ENCODE results near the gene MAPK1.
"Not testable (repeated sequence)": the region's sequence is repeated elsewhere in the genome, so short reads cannot be mapped to it uniquely, and the experiment has no call there.

The MAPK1 gene

DNA sequence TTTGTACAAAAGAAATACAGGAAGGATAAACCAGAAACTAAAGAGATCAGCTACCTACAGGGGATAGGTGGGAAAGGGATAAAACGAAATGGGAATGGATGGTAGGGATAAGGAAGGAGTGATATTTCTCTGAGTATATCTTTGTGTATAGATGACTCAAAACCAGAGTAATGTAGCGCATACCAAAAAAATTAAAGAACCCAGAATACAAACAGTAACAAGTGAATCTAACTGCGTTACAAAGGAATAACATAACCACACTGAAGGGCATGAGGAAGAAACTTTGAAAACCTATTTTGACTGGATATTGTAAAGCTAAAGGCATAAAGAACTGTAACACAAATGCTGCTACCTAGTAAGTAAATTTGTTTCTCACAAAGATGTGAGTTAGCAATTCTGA lies 37.9 kb downstream of the MAPK1 start:
- TF ChIP-seq, protein P1, sequence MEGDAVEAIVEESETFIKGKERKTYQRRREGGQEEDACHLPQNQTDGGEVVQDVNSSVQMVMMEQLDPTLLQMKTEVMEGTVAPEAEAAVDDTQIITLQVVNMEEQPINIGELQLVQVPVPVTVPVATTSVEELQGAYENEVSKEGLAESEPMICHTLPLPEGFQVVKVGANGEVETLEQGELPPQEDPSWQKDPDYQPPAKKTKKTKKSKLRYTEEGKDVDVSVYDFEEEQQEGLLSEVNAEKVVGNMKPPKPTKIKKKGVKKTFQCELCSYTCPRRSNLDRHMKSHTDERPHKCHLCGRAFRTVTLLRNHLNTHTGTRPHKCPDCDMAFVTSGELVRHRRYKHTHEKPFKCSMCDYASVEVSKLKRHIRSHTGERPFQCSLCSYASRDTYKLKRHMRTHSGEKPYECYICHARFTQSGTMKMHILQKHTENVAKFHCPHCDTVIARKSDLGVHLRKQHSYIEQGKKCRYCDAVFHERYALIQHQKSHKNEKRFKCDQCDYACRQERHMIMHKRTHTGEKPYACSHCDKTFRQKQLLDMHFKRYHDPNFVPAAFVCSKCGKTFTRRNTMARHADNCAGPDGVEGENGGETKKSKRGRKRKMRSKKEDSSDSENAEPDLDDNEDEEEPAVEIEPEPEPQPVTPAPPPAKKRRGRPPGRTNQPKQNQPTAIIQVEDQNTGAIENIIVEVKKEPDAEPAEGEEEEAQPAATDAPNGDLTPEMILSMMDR (IDR thresholded peaks at IDR 0.05; ENCODE audit: low read depth, low read length), result no peak
- no peak overlapping the region for H3K4me3 ChIP-seq (replicated peaks in 1 of 2; ENCODE audit: low read depth in 2 of 2, low read length in 2 of 2)
- no peak for DNase-seq (ENCODE audit: low read depth in 2 of 2)

DNA sequence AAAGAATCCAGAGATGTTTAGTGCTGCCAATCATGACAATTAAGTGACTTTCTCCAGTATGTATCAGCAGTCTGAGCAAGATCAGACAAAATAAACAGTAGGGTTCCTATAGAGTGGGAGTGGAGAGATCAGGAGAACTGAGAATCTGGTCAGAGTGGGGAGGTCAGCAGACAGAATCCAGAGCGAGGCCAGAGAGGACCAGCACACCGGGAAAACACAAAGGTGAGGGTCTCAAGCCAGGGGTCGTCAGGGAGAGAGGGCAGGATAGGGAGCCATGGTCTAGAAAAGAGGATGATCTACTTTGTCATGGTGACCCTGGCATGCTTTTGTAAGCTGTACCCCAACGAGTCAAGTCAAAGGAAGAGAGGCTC lies 39.2 kb downstream of the MAPK1 start:
- DNase-seq (ENCODE audit: low read depth in 2 of 2), result no peak

DNA sequence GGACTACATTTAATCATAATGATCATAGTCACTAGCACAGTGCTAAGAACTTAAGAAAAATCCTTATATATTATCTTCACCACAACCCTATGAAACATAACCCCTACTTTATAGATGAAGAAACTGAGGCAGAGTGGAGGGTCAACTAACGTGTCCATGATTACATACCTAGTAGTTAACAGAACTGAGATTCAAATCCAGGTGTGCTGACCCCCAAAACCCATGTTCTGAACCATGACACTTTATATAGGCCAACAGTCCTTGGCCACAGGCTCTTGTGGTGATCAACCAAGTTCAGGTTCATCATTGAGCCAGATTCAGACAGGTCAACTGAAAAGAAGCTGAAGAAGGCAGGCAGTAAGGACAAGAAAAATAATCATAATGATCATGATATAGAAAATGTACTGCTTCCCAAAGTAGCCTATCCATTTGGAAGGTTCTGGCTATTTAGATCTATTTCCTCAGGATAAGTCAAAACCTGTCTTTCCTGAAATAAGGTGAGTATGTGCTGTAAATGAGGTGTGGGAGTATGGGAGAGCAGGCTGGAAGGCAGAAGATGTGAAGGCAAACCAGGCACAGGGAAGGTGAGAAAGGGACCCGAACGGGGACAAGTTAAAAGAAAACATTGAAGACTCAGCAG lies 39.7 kb downstream of the MAPK1 start:
- no peak for DNase-seq (ENCODE audit: low read depth in 2 of 2)
- TF ChIP-seq, protein P1 (IDR thresholded peaks at IDR 0.05; ENCODE audit: low read depth, low read length), result no peak
- H3K4me3 ChIP-seq (replicated peaks in 1 of 2; ENCODE audit: low read depth in 2 of 2, low read length in 2 of 2), result no peak overlapping the region

More for the DNA sequence above, 39.2 kb downstream of the MAPK1 start:
- TF ChIP-seq, protein P1 (IDR thresholded peaks at IDR 0.05; ENCODE audit: low read depth, low read length), result no peak
- no peak overlapping the region for H3K4me3 ChIP-seq (replicated peaks in 1 of 2; ENCODE audit: low read depth in 2 of 2, low read length in 2 of 2)

DNA sequence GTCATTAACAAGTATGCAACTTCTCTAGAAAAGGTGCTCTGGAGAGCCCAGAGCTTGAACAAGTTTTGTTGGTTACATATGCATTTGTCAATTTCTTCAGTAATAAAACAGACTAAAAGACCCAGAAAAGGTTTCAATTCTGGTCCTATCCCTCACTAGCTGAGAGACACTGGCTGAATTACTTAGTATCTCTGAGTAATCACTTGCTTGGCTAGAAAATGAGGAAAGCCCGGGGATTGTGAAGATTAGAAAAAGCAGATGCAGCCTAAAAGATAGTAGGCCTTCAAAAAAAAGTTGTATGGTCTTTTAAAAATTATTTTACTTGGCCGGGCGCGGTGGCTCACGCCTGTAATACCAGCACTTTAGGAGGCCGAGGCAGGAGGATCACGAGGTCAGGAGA lies 41.2 kb downstream of the MAPK1 start:
- no peak overlapping the region for H3K4me3 ChIP-seq (replicated peaks in 1 of 2; ENCODE audit: low read depth in 2 of 2, low read length in 2 of 2)
- TF ChIP-seq, protein P1 (IDR thresholded peaks at IDR 0.05; ENCODE audit: low read depth, low read length), result no peak
- DNase-seq (ENCODE audit: low read depth in 2 of 2), result no peak

DNA sequence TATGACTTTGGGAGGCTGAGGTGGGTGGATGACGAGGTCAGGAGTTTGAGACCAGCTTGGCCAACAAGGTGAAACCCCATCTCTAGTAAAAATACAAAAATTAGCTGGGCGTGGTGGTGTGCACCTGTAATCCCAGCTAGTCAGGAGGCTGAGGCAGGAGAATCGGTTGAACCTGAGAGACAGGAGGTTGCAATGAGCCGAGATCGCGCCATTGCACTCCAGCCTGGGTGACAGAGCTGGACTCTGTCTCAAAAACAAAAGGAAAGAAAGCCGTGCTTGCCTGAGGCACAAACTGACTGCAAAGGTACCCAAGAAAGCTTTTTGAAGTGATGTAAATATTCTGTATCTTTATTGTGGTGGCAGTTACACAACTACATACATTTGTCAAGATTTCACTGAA lies 42.5 kb downstream of the MAPK1 start:
- DNase-seq (ENCODE audit: low read depth in 2 of 2), result not testable (repeated sequence)

DNA sequence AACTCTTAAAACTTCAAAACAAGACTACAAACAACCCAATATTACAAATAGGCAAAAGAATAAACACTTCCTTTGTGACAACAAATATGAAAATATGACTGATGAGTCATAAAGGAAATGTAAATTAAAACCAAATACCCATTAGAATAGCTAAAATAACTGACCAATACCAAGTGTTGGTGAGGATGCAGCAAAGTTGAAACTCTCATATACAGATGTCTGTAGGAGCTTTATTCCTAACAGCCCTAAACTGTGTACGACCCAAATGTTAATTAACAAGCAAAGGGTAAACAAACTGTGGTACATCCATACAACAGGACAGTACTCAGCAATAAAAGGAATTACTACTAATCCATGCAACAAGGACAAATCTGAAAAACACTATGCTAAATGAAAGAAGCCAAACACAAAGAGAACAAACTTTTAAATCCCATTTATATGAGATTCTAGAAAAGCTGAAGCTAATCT lies 43.0 kb downstream of the MAPK1 start:
- H3K4me3 ChIP-seq (replicated peaks in 1 of 2; ENCODE audit: low read depth in 2 of 2, low read length in 2 of 2), result no peak overlapping the region
- TF ChIP-seq, protein P1 (IDR thresholded peaks at IDR 0.05; ENCODE audit: low read depth, low read length), result no peak
- no peak for DNase-seq (ENCODE audit: low read depth in 2 of 2)

More for the DNA sequence above, 42.5 kb downstream of the MAPK1 start:
- not testable (repeated sequence) for H3K4me3 ChIP-seq (replicated peaks in 1 of 2; ENCODE audit: low read depth in 2 of 2, low read length in 2 of 2)

DNA sequence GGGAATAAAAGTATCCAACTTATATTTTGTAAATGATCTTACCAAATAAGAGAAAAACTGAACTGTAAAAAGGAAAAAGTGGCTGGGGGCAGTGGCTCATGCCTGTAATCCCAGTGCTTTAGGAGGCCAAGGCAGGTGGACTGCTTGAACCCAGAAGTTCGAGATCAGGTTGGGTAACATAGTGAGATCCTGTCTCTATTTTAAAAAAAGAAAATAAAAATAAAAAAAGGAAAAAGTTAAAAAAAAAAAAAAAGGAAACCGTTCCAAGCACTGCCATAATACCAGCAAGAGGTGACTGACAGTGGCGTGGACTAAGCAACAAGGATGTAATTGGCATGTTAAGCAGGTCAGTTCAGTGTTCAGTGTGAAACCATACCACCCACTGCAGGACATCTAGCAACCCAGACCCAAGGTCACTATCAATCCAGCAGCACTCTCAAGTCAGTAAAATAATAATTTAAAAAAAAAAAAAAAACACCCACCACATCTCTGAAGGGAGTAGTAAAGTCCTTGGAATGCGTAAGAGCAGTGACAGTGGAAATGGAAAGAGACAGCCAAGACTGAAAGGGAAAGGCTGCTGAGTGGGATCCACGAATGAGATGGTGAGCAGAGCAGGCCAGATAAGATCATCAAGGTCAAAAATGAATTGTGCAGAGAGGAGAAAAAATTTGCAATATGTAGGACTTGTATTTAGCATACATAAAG lies 43.6 kb downstream of the MAPK1 start:
- TF ChIP-seq, protein P1 (IDR thresholded peaks at IDR 0.05; ENCODE audit: low read depth, low read length), result no peak
- no peak overlapping the region for H3K4me3 ChIP-seq (replicated peaks in 1 of 2; ENCODE audit: low read depth in 2 of 2, low read length in 2 of 2)
- DNase-seq (ENCODE audit: low read depth in 2 of 2), result peak; percentile 27 to 33

Data from cardiac fibroblast (primary cell).